Measurements from ENCODE around the gene NPC1. TPM values are rescaled to one million over a fixed set of nuclear protein-coding genes. Genes with fewer than 3 reads are reported as not detected.

Gene NPC1
- total RNA-seq, 1 experiment from 2014 or later: 32.8 TPM

DNA sequence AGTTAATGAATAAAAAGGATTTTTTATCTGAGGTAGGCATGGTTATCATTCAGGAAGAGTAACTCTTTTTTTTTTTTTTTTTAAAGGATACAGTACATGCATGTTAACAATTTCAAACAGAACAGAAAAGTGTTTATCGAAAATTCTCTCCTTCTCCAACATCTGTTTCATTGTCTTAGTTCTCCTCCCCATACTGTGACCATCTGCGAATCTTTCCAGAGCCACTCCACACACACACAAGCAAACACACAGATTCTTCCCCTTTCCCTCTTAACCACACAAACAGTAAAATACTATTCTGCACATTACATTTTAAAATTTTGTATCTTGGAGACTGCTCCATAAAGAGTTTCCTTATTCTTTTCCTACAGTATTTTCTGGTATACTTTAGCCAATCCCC is 38.0 kb downstream of the NPC1 start:
- DNase-seq (ENCODE audit: low spot score): no peak

DNA sequence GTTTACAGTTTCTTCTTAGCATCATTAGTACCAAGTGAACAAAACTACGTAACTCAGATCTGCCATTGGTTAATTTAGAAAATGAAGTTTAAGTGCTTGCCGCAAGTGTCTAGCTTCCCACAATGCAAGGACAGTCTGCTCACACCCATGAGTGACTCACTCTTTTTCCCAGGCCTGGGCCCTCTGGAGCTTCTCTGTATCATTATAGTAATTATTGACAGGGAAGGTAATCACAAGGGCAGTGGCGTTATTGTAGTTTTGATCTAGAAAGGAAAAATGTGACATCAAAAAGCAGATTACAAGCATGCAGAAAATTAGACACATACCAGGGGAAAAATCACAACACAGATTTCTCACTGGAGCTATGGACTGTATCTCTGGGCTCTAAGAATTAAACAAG is 38.5 kb downstream of the NPC1 start:
- DNase-seq (ENCODE audit: low spot score): no peak

DNA sequence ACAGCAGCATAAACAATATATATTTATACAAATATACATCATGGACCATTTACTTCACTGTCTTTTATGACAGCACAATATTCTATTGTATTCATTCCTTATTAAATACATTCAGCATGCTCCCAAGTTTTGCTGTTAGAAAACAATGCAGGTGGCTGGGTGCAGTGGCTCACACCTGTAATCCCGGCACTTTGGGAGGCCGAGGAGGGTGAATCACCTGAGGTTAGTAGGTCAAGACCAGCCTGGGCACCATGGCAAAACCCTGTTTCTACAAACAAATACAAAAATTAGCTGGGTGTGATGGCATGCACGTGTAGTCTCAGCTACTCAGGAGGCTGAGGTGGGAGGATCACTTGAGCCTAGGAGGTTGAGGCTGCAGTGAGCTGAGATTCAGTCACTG is 39.0 kb downstream of the NPC1 start:
- no peak for DNase-seq (ENCODE audit: low spot score)

DNA sequence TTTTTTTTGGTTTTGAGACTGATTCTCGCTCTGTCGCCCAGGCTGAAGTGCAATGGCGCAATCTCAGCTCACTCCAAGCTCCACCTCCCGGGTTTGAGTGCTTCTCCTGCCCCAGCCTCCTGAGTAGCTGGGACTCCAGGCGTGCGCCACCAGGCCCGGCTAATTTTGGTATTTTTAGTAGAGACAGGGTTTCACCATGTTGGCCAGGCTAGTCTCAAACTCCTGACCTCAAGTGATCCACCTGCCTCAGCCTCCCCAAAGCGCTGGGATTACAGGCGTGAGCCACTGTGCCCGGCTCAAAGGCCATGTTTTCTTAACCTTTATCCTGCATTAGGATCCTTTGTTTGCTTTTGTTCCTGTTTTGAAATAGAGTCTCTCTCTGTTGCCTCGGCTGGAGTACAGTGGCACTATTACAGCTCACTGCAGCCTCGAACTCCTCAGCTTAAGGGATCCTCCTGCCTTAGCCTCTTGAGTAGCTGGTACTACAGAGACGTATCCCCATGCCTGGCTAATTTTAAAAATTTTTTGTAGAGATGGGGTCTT is 41.0 kb downstream of the NPC1 start:
- DNase-seq (ENCODE audit: low spot score): no peak

DNA sequence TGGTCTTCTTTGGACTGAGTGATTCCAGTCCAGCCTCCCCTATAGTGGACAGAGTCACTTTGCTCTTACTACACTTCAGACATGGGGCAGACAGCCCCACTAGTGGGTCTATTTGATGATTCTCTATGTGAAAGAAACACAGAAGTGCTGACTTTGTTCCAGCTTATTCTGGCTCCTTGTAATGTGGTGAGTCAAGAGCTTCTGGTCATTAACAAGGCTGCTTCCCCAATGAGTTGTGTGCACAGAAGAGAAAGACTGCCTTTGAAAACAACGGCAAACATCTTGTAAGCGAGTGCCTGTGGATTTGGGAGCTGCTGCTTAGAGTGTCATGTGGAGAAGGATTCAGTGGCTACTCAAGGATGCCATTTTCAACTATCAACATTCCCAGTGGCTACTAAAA is 43.8 kb downstream of the NPC1 start:
- DNase-seq (ENCODE audit: low spot score): no peak

DNA sequence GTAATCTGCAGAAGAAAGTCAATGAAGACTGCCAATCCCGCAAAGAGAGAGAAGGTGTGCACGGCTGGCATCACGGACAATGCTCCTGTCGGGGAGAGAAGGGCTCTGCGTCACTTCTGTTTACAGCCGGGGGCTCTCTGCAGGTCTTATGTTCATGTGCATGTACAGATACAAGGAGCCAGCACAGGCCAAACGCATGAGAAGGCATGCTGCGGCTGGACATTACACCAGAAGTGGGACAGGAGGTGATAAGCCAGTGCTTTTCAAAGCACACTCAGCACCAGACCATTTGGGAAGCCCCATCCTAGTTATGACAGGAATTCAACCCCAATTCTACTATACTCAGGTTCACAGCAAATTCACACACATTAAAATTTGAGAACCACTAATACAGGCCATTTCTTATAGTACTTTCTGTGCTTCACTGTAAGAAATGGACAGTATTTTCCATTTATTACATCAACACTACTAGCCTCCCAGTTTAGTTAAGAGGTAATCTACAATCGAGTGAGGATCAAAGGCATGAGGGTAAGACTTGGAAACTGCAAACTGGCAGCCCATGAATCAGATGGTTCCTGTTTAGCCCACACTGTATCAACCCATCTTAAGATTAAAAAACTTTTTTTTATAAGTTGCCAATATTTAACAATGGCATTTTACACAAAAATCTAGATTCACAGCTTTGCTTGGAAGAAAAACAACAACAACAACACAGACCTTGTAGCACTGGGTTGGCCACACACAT is 44.8 kb downstream of the NPC1 start:
- no peak for DNase-seq (ENCODE audit: low spot score)

DNA sequence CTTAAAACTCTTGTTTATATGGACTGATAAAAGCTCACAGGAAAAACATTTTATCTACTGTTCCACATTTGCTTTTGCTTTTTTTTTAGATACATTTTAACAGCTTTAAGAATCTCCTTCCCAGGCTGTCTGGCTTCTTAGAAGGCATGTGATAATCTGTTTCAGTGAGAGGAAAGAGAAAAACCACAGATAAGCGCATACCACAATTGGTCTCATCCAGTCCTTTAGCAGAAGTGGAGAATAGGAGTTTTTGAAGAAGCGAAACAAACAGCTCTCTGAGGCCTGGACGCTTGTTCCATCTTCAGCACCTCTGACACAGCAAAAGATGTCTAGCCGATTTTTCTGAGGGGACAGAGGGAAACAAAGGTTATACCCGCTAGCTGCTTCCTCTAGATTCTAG is 45.4 kb downstream of the NPC1 start:
- no peak for DNase-seq (ENCODE audit: low spot score)

DNA sequence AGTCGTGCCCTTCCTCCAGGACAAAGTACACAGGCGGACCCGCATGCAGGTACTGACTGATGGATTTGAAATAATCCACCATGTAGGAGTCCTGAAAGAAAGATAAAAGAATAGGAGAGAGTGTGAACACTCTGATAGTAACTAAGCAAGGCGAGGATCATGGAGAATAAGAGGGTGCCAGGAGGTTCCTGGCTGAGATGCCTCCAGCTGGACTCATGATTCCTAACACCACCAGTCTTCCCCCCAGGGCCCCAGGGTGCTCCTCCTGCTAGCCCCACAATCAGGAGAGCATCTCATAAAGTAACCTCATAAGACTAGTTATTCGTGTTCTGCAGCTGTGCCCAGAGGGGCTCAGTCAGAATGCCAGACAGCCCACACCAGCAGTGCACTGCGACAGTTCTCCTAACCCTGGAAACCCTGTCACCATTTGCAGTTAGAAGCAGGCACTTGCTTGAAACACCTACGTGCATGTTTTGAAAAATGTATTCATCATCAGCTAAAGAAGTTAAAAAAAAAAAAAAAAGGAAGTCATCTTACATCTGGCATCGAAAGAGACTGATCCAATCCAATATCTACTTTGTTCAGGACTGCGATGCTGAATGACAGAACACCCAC is 46.3 kb downstream of the NPC1 start:
- DNase-seq (ENCODE audit: low spot score): no peak

DNA sequence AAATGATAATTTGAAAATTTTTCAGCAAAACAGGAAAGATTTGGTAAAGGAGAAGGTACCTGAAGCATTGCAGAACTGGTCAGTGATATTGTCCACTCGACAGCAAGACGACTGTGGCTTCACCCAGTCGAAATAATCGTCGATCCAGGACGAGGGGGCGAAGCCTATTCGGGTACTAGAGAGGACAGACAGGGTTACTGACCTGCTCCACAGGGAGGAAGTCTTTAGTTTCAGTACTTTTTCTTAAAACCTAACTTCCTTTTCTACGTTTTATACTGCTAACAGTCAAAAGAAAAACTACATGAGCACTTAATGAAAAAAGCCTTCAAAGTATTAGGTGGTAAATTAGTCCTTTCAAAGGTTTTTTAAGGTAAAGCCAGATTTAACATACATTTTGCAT is 47.0 kb downstream of the NPC1 start:
- no peak for DNase-seq (ENCODE audit: low spot score)

DNA sequence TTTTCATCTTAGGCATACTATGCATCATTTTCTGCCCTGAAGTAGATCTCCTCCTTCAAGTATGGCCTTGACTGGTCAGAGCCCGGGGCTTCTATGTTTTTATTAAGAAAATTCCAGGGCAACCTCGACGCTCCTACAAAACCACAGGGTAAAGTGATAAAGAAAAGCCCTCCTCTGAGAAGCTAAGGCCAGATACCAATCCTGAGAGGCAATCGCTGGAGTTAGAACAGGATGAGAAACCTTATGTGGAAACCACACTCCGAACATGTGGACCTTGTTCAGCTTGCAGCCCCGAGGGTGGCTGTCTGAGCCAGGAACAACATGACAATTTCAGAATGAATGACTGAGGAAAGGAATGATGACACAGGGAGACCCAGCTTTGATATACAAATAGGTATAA is 47.4 kb downstream of the NPC1 start:
- no peak for DNase-seq (ENCODE audit: low spot score)

DNA sequence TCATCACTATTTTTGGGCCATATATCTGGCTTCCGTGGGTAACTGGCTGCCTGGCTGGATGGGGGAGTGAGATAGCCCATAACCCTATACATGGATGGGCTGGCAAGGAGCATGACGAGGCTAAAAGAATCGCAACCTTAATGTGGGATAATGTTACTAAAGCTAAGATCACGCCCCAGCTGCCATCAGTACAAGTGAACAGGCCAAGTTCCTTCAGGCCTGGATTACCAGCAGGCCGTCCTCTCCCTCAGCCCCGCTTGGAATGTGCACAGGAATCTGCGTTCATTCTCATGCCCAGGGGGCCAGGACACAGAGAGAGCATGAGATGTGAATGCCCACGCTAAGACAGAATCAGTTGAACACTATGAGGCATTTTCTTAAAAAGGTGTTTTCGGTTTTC is 48.3 kb downstream of the NPC1 start:
- DNase-seq (ENCODE audit: low spot score): no peak

DNA sequence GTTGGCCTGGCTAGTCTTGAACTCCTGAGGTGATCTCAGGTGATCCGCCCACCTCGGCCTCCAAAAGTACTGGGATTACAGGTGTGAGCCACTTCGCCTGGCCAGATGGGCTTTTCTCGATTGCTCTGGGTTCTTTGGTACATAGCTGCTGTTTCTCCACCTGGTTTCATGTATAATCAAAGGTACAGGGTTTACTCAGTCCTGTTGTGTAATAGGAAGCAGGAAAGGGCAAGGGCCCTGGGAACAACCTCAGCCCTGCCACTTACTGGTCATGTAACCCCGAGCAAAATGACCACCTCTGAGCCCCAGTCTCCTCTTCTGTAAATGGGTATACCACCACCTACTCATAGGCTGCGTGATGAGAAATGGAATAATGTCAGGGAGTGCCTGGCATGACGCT is 49.0 kb downstream of the NPC1 start:
- no peak for DNase-seq (ENCODE audit: low spot score)

DNA sequence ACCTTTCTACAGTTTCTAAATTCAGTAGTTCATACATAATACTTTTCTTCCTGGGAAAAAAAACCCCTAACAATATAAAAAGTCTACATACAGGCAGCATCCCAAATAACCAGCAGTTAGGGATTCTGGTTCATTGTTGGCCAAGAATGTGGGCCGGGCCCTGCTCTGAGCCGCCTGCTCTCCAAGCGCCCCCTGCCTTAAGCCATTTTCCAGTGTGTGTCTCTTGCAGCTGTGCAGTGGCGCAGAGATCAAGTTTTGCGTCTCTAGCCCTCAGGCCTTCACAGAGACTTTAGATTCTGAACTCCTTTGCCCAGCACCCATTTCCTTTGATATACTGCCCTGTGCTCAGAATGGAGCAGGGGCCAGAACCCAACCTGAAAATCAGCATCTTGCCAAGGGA is 50.1 kb downstream of the NPC1 start:
- DNase-seq (ENCODE audit: low spot score): no peak

DNA sequence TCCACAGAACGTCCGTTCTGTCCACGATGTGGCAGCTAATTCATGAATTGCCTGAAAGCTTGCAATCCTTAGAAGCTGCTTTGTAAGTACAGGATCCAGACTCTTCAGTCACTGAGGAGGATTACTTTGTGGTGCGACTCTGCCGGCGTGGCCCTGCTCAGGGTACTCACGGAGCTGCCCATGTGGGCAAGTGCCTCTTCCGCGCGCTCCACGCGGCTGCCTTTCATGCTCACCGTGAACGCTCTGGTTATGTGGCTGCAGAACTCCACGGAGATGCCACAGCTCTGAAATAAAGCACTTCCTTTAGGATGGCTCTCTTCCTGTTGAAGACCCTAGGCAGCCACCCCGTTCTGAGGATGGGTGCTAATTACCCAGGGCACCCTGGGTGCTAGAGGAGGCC is 52.0 kb downstream of the NPC1 start:
- DNase-seq (ENCODE audit: low spot score): no peak

DNA sequence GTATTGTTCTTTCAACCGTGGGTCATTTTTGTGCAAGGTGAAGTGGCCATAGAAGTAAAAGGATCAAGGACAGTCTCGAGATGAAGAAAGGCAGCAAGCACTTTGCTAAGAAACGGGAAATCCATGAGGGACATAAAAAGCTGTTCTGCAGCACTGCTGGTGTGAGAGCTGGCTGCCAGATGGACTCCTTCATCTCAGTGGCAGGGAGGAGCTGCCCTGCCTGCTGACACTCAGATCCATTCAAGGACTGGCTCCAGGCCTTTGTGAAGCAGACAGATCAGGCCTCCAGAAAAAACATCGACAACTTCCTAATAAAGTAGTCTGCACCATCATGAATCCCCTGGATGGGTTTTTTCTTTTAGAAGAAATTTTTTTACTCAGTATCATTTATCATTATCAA is 53.5 kb downstream of the NPC1 start:
- no peak for DNase-seq (ENCODE audit: low spot score)

DNA sequence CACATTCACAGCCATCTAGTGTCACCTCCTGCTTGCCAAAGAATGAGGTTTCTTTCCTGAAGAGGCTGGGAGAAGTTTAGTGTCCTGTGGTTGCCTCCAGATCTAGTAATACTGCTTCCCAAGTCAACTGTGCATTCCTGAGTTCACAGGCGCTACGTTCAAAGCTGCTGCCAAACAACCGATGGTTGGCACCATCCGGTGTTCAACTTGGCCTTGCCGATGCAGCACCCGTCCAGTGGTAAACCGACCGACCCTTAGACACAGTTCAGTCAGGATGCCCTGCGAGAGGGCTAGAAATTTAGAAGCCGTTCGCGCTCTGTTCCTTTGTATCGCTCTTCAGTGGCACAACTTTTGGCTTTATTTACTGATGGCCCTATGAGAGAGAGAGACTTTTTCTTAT is 54.4 kb downstream of the NPC1 start:
- no peak for DNase-seq (ENCODE audit: low spot score)

DNA sequence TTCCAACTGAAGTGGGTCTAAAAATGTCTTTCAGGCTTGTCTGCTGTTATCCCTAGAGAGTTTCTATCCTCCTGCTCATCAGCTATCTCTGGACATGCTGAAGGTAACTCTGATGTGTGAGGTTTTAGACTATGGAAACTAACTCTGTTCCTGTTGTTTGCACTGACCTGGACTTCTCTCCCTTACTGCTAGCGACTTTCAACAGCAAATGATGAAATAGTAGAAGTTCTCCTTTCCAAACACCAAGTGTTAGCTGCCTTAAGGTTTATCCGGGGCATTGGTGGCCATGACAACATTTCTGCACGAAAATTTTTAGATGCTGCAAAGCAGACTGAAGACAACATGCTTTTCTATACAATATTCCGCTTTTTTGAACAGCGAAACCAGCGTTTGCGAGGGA is 56.1 kb downstream of the NPC1 start:
- no peak for DNase-seq (ENCODE audit: low spot score)

DNA sequence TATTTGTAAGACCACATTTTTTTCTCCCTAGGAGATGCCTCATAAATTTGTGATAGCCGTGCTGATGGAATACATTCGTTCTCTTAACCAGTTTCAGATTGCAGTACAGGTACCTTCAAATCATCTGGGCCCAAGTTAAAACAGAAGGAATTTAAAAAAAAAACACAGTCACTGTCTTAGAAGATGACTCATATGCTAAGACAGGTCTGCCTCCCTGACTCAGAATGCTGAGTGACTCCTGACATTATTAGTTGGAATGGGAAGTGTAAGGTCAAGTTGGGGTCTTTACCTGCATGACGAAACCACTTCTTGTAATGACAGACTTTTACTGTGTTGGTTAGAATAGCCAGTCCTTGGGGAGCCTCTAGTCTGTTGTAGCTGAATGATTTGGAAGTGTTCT is 56.7 kb downstream of the NPC1 start:
- peak; percentile 54 for DNase-seq (ENCODE audit: low spot score)

DNA sequence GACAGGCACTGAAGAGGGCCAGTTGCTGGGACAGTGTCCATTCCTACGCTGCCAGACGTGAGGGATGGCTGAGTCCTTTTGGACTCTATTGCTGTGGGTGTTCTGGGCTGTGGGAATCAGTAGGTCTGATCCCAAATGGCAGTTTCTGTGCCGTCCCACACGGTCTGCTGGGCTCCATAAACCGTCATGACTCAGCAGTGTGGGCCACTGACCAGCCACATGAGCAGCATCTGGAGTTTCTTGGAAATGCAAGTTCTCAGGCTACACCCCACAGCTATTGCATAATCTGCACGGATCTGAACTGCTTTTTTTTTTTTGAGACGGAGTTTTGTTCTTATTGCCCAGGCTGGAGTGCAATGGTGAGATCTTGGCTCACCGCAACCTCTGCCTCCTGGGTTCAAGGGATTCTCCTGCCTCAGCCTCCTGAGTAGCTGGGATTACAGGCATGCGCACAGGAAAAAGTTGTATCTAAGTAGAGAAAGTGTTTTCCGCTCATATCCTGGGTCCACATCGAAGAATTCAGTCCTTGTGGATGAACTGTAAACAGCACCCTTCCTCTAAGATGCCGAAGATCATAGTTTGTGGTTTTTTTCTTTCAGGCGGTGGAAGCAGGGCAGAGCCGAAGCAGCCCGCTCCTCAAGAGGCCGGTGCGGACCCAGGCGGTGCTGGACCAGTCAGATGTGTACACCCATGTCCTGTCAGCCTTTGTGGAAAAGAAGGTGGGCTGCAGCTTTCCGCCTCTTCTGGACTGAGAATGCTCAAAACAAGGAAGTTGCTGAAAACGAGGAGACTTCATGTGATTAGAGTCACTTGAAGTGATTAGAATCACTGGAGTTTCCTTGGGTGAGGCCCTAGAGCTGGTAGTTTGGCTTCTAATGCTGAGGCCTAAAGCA is 57.5 kb downstream of the NPC1 start:
- DNase-seq (ENCODE audit: low spot score): peak; percentile 83

DNA sequence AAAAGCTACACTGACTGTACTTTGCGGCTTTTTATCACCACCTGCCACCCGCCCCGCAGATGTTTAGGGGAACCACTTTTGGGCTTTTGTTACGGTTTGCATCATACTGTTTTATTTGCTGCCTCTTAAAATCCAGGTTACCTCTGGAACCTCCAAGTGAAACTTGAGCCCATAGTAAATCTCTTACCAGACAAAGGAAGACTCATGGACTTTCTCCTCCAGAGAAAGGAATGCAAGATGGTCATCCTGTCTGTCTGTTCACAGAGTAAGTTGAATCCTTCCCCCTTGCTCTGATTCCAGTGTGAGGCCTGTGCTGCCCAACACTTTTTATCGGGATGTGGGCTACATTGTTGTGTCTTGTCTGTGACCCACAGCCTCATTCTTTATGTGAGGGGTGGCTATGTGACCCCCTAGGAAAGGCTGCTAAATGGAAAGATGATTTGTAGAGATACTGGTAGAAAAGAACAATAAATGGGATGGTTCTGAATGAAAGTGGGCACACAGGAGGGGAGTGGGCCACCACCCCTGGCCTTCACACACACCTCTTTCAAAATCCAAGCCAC is 59.7 kb downstream of the NPC1 start:
- no peak for DNase-seq (ENCODE audit: low spot score)

DNA sequence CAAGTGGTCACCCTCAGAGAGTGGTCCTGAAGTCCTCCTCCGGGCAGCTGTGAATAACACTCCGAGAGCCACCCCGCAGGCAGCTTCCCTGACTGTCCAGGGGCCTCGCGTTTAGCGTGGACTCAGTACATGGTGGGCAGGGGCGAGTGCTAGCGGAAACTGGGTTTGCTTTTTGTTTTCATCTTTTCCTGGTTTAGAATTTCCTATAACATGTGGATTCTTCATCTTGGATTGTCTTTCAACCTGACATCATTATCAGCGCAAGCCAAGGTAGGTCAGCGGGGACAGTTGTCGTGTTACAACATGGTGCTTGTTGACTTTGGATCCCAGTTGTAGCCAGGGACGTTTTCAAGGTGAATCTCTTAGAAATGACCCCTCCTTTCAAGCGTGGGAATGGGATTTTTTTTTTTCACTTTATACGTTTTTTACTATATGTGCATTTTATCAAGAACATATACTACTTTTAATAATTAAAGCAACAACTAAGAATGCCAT is 62.0 kb downstream of the NPC1 start:
- no peak for DNase-seq (ENCODE audit: low spot score)
